ENCODE measurements around the gene GPR33.

DNA sequence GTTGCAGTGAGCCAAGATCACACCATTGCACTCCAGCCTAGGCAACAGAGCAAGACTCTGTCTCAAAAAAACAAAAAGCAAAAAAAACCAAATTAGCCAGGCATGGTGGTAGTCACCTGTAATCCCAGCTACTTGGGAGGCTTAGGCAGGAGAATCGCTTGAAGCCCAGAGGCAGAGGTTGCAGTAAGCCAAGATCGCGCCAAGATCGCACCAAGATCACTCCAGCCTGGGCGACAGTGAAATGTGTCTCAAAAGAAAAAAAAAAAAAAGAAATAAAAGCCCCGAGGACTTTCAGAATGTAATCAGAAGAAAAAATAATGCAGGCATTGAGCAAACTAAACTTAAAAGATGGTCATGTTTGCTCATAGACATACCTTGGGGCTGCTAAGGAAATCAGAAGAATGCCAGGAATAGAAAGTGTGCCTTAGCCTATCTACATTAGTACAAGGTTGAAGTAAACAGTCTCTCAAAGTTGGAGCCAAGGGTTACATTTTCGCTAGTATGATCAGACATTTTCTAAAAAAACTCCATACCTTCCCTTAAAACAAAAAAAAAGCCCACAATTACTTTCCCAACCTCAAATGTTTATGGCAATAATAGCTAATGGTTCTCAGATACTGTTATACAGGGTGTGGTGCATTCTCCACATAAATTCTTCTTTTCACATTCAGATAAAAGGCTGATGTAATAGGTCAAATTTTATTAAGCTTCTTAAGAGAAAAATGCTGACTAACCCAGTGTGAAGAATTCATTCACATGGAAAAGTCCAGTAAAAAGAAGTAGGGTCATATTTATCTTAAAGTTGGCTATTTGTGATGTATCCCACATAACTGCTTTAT lies 46.3 kb downstream of the GPR33 start:
- TF ChIP-seq, protein P1, sequence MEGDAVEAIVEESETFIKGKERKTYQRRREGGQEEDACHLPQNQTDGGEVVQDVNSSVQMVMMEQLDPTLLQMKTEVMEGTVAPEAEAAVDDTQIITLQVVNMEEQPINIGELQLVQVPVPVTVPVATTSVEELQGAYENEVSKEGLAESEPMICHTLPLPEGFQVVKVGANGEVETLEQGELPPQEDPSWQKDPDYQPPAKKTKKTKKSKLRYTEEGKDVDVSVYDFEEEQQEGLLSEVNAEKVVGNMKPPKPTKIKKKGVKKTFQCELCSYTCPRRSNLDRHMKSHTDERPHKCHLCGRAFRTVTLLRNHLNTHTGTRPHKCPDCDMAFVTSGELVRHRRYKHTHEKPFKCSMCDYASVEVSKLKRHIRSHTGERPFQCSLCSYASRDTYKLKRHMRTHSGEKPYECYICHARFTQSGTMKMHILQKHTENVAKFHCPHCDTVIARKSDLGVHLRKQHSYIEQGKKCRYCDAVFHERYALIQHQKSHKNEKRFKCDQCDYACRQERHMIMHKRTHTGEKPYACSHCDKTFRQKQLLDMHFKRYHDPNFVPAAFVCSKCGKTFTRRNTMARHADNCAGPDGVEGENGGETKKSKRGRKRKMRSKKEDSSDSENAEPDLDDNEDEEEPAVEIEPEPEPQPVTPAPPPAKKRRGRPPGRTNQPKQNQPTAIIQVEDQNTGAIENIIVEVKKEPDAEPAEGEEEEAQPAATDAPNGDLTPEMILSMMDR (IDR thresholded peaks at IDR 0.05), result no peak
- no peak for TF ChIP-seq EZH2 (IDR thresholded peaks at IDR 0.05)

All from neural progenitor cell (in vitro differentiated cells).